A673 (cell line): ENCODE measurements around the gene PRSS53. TPM values are rescaled to one million over a fixed set of nuclear protein-coding genes. Genes with fewer than 3 reads are reported as not detected.
A peak's percentile ranks its signal among the peaks of the same experiment; 100 is the strongest.

Experiments
- BruUV-seq: library from RNA; stranded (reverse); fragments of 400-500 nt; replicated peaks from 2 replicates; lab custom pipeline; 2021; lab: Mats Ljungman, UMichigan
- CTCF ChIA-PET: fragments of 300-600 bp; sonication (Branson Sonifier 250); formaldehyde crosslinking; loops from one replicate; lab custom pipeline; 2022; ENCODE audit warnings: antibody characterized with exemption; lab: Charles Lee
- POLR2A ChIA-PET: fragments of 300-600 bp; sonication (Branson Sonifier 250); formaldehyde crosslinking; loops from one replicate; lab custom pipeline; 2022; ENCODE audit warnings: antibody characterized with exemption; ENCODE audit not compliant: low non-redundant PET; lab: Charles Lee
- DNase-seq: peaks from one replicate; pipeline ENCODE4 v3.0.0-alpha.2; 2015; ENCODE audit warnings: low spot score
- H3K27ac ChIP-seq: fragments of 200-600 bp; sonication (generic); 2 replicates; pipeline ENCODE4 v1.5.1; 2016; ENCODE audit warnings: mixed run types, low read depth, mild to moderate bottlenecking, mixed read lengths, antibody characterized with exemption, low read length; ENCODE audit not compliant: poor library complexity, severe bottlenecking
- H3K27me3 ChIP-seq: fragments of 200-600 bp; sonication (generic); replicated peaks from 2 replicates; pipeline ENCODE4 v1.6.1; 2017; ENCODE audit warnings: mixed run types, low read depth, mild to moderate bottlenecking, mixed read lengths, antibody characterized with exemption, low read length; ENCODE audit not compliant: insufficient read depth, poor library complexity
- H3K36me3 ChIP-seq: fragments of 200-600 bp; sonication (generic); 2 replicates; pipeline ENCODE4 v1.6.1; 2016; ENCODE audit warnings: mixed run types, mild to moderate bottlenecking, mixed read lengths, antibody characterized with exemption, low read length; ENCODE audit not compliant: insufficient read depth, poor library complexity, severe bottlenecking
- H3K4me1 ChIP-seq: fragments of 200-600 bp; sonication (generic); 2 replicates; pipeline ENCODE4 v1.6.1; 2017; ENCODE audit warnings: mixed run types, mild to moderate bottlenecking, mixed read lengths, antibody characterized with exemption, low read length; ENCODE audit not compliant: insufficient read depth, poor library complexity, severe bottlenecking
- H3K4me3 ChIP-seq: fragments of 200-600 bp; sonication (generic); 2 replicates; pipeline ENCODE4 v1.5.1; 2016; ENCODE audit warnings: low read depth, mixed run types, mild to moderate bottlenecking, mixed read lengths, low read length; ENCODE audit not compliant: poor library complexity, severe bottlenecking
- H3K9me3 ChIP-seq: fragments of 200-600 bp; sonication (generic); 2 replicates; pipeline ENCODE4 v1.6.1; 2016; ENCODE audit warnings: mixed run types, low read depth, mild to moderate bottlenecking, mixed read lengths, antibody characterized with exemption, low read length; ENCODE audit not compliant: poor library complexity, severe bottlenecking
- CTCF ChIP-seq: fragments of 300-800, 200-600 bp; sonication (generic); conservative IDR thresholded peaks from 2 replicates; pipeline ENCODE4 v1.5.1; 2017; ENCODE audit warnings: low read depth, mild to moderate bottlenecking, antibody characterized with exemption, low read length, moderate library complexity, mixed read lengths
- EZH2 ChIP-seq: fragments of 200-600 bp; sonication (generic); IDR thresholded peaks from 2 replicates; pipeline ENCODE4 v1.6.1; 2017; ENCODE audit warnings: borderline replicate concordance, low read depth, mild to moderate bottlenecking, mixed read lengths, antibody characterized with exemption, low read length; ENCODE audit not compliant: poor library complexity, severe bottlenecking
- intact Hi-C: fragments of 100-400 bp; cut with micrococcal nuclease; formaldehyde crosslinking; loops from one replicate; pipeline ENCODE4 v1.10.0; 2022; ENCODE audit not compliant: unreplicated experiment
- total RNA-seq: library from RNA; stranded (reverse); gene quantifications from 2 replicates; pipeline ENCODE4 v1.2.3, GENCODE V29; 2021

Gene PRSS53
- total RNA-seq, 1 experiment from 2014 or later, result 3.1 TPM

GRCh38 chr16:31076319-31076718 lies 12.4 kb downstream of the PRSS53 start:
- H3K27ac ChIP-seq, result no peak overlapping the region
- no peaks in the 10 kb centered on the region for H3K9me3 ChIP-seq
- no peak for DNase-seq
- BruUV-seq, result no TSS peak
- ChIA-PET POLR2A (no interaction called here), CTCF (no interaction called here)
- H3K36me3 ChIP-seq, result peaks cover 41% of the 10 kb centered on the region
- no peak overlapping the region for H3K4me3 ChIP-seq
- H3K27me3 ChIP-seq, result no peaks in the 10 kb centered on the region
- TF ChIP-seq CTCF (no peak), EZH2 (no peak)
- peaks cover 16% of the 10 kb centered on the region for H3K4me1 ChIP-seq
- intact Hi-C loops, result no loop called here

- Histone ChIP-seq H3K27me3 (no peaks in the 10 kb centered on the region), H3K9me3 (no peaks in the 10 kb centered on the region), H3K27ac (peak overlapping the region; percentile 99), H3K4me3 (peak overlapping the region; percentile 89), H3K36me3 (peaks cover 32% of the 10 kb centered on the region), H3K4me1 (peaks cover 19% of the 10 kb centered on the region)
- no TSS peak for BruUV-seq
- TF ChIP-seq CTCF (no peak), EZH2 (no peak)
- CTCF ChIA-PET, result interaction anchor here (1.3 kb wide), 1 partner anchor 68 kb away, joined by 7 read pairs; no protein-coding TSS in a partner anchor
- DNase-seq, result no peak
- intact Hi-C loops, result loop anchor here (1.0 kb wide), 2 partner anchors 20 to 68 kb away; partner anchors contain the start of gene VKORC1
- POLR2A ChIA-PET, result no interaction called here
Measured at GRCh38 chr16:31074814-31075183, 13.9 kb downstream of the PRSS53 start.

- H3K4me3 ChIP-seq, result peak within 1 kb of the TSS; percentile 89
- peak; percentile 100 for DNase-seq
- no peaks in the 10 kb centered on the region for H3K27me3 ChIP-seq
- intact Hi-C loops, result loop anchor here (1.0 kb wide), 3 partner anchors 20 to 68 kb away; partner anchors contain the start of gene VKORC1
- H3K9me3 ChIP-seq, result no peaks in the 10 kb centered on the region
- peaks cover 30% of the 10 kb centered on the region for H3K36me3 ChIP-seq
- peak within 1 kb of the TSS; percentile 99 for H3K27ac ChIP-seq
- peaks cover 19% of the 10 kb centered on the region for H3K4me1 ChIP-seq
- CTCF ChIA-PET, result interaction anchor here (1.3 kb wide), 1 partner anchor 68 kb away, joined by 7 read pairs; no protein-coding TSS in a partner anchor
- POLR2A ChIA-PET, result interaction anchor here (0.9 kb wide), 1 partner anchor 106 kb away, joined by 4 read pairs; the partner anchor contains the start of gene FUS
- TF ChIP-seq CTCF, result no peak
- no peak for TF ChIP-seq EZH2
- BruUV-seq, result no TSS peak
Measured at GRCh38 chr16:31073970-31074813, 14.6 kb downstream of the PRSS53 start, which contains the start of the genes ZNF646 and ZNF668. TSS of gene ZNF646 (plus strand) at chr16:31074422. CDS start at chr16:31076325, 1,903 bp downstream. TSS of gene ZNF668 (minus strand) at chr16:31074240. CDS start at chr16:31064459, 9,781 bp downstream.
